Measurements from ENCODE around the gene HDAC5.
A peak's percentile ranks its signal among the peaks of the same experiment; 100 is the strongest.
"Not testable (repeated sequence)": the region's sequence is repeated elsewhere in the genome, so short reads cannot be mapped to it uniquely, and the experiment has no call there.

HDAC5 gene

GRCh38 chr17:44067545-44067940 is 55.9 kb downstream of the HDAC5 start:
- DNase-seq (ENCODE audit: low read depth) = no peak

DNA sequence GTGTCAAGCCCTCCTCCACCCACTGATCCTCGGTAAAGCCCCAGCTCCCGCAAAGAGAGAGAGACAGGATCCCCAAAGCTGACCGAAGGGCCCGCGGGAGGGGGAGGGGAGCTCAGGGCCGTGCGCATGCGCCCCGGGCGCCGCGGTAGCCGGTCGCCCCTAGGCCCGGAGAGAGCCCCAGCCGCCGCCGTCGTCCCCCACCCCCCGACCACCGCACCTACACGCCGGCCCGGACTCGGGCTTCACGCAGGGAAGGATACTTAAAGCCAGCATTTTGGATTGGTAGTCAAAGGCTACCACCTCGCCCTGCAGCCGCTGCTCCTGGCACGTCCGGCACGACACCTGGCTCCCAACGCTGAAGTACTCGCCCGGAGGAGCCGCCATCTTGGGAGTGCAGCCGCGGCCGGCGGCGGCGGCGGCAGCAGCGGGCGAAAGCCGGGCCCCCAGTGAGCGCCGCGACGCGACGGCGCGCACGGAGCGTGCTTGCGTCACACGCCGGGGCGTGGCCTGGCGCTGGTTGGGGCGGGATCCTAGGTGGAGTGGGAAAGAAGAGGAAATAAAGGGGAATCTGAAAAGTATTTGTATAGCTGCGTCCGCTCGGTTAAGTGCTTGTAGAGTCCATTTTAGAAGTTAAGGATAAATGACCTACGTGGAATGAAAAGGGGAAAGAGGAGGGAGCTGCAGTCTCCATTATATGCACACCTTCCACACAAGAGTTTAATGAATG is 57.1 kb downstream of the HDAC5 start, which contains the start of gene LSM12:
LSM12 (minus strand) TSS at position 468 of the 727 bp plus-strand sequence; CDS start at position 384, 84 bp downstream.
- DNase-seq (ENCODE audit: low read depth) = peak; percentile 75

DNA sequence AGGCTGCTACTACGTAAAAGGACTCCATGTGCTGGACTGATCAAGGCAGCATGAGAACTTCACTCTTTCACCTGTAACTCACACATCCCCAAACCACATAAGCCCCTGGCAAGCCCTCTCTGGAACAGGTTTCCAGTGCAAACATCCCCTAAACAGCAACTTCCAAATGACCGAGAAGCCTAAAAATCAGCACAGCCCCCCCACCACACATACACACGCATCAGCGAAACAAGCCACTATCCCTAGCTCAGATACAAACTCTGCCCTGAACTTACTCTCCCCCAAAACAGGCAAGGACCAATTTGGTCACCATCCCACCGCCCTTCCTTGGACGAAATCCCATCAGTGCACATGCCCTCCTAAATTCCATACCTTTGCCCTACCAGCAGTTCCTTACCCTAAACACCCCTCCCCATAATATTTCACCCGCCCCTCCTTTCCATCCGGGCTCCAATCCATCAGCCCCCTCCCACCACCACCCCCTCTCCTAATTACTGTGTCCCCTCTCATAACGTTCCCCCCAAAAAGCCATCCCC is 57.7 kb downstream of the HDAC5 start:
- DNase-seq (ENCODE audit: low read depth) = no peak

GRCh38 chr17:44063704-44064639 is 59.5 kb downstream of the HDAC5 start:
- no peak for DNase-seq (ENCODE audit: low read depth)

- DNase-seq (ENCODE audit: low read depth) = no peak
Observed at GRCh38 chr17:44062871-44063270, 60.6 kb downstream of the HDAC5 start.

GRCh38 chr17:44061446-44061845 is 62.0 kb downstream of the HDAC5 start:
- no peak for DNase-seq (ENCODE audit: low read depth)

DNA sequence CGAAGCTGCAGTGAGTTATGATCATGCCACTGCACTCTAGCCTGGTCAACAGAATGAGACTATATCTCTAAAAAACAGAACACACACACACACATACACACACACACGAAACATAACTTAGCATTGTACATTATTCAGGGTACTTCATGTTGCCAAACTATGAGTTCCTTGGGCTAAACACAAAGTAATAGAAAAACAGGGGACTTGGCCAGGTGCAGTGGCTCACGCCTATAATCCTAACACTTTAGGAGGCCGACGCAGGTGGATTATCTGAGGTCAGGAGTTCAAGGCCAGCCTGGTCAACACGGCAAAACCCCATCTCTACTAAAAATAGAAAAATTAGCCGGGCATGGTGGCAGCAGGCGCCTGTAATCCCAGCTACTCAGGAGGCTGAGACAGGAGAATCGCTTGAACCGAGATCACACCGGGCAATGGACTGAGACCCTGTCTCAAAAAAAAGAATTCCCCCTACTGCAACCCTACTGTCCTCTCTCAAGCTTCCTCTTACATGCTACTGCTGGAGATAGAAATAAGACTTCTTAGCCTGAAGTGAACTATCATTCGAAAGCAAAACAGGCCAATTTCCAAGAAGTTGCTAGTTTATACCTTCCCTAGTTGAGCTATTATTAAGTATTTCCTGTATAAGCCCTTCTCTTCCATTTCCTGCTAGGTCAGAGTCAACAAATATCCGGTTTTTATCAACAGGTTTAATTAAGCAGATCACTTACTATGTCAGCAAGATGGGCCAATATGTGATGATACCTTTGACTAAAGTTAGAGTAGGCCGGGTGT is 64.1 kb downstream of the HDAC5 start:
- DNase-seq (ENCODE audit: low read depth) = no peak

GRCh38 chr17:44053125-44053872 is 70.1 kb downstream of the HDAC5 start:
- DNase-seq (ENCODE audit: low read depth) = no peak

DNA sequence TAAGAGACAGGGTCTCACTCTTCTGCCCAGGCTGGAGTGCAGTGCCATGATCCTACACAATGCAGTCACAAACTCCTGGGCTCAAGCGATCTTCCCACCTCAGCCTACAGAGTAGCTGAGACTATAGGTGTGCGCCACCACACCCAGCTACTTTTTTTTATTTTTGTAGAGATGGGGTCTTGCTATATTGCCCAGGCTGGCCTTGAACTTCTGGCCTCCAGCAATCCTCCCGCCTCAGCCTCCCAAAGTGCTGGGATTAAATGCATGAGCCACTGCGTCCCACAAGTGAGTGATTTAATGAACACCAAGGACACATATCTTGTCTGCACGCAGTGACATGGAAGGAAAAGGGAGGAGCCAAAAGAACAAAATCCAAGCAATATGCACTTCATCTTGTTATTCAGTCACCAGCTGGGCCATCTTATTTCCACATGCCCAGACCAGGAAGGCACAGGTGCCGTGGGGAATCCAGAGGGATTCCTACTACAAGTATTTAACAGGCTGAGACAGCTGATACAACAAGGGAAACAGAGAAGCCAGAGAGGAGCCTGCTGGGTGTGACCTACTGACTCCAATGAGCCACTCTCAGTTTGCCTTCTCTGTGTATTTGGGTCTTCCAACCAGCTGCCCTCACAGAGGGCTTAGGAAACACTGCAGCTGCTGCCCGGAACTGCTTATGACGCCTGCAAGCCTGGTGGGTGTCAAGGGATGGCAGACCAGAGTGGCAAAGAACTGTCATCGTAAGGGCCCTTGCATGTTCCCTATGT is 74.0 kb downstream of the HDAC5 start:
- no peak for DNase-seq (ENCODE audit: low read depth)

DNA sequence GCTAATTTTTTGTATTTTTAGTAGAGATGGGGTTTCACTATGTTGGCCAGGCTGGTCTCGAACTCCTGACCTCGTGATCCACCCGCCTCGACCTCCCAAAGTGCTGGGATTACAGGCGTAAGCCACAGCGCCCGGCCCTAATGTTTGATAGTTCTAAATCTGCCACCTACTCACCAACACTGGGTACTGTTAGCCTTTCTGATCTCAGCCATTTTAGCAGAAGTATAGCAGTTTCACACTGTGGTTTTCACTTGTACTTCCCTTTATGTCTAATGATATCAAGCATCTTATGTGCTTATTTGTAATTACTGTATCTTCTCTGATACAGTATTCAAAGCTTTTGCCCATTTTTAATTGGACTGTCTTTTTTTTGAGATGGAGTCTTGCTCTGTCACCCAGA is 76.5 kb downstream of the HDAC5 start:
- not testable (repeated sequence) for DNase-seq (ENCODE audit: low read depth)

GRCh38 chr17:44045486-44045885 is 78.0 kb downstream of the HDAC5 start:
- DNase-seq (ENCODE audit: low read depth) = no peak

DNA sequence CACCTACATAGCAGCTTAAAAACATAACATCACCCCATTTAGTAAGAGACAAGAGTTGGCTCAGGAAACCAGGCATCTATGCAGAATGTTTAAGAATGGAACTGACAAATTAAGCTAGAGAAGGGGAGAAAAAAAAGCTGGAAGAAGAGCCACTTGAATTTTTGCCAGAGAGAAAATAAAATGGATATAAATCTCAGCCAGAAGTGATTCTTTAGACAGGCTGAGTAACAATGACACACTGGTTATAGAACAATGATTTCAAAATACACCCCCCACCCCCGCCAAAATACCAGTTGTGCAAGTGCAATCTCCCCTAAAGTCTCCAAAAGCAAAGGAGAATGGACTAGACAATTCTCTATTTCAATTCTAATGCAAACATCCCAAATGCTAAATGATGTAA is 79.4 kb downstream of the HDAC5 start:
- DNase-seq (ENCODE audit: low read depth) = peak; percentile 52

DNA sequence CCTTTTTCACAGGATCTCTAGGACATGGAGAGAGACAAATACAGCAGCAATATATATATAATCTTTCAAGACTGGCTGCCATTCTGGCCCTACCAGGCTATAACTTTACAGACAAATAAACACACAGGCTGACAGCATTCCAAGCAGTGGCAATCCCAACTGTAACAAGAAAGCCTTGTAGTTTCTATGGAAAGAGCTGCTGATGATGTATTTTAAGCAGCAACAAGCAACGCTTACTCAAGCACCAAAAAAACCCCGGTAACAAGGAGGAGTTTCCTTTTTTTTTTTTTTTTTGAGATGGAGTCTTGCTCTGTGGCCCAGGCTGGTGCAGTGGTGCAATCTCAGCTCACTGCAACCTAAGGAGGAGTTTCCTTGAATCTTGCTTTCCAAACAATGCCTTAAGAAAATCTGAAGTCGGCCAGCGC is 80.2 kb downstream of the HDAC5 start:
- peak; percentile 65 for DNase-seq (ENCODE audit: low read depth)

DNA sequence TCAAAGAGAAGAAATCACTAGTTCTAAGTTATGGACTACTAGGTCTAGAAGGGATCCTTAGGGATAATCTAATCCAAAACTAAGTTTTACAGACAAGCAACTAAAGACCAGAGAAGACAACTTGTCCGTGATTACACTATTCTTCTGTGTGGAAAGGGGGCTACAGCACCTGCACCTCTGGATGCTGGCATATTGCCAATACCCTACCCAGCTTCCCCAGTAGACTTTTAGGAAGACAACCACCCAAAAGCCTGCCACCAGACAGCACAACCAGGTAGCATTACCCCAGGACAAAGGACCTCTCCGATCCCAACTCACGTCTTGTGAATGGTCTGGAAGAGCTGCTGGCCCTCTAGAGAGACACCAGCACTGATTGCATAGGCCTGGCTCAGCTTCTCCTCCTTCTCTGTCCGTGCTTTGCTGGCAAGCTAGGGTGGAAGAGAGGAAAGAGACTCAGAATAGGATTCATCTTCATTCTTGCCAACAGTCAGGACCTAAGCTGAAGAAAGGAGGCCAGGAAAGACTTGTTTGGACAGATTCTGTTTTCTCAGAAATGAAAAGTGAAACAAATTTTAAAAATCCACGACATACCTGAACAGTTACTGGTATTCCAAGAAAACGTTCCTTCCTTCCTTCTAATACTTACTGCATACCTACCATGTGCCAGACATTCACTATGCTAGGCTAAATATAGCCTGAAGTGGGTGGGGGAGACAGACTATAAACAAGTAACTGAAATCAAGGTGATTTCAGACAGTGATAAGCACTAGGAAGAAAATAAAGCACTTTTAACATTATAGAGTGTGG is 83.4 kb downstream of the HDAC5 start:
- DNase-seq (ENCODE audit: low read depth) = no peak

DNA sequence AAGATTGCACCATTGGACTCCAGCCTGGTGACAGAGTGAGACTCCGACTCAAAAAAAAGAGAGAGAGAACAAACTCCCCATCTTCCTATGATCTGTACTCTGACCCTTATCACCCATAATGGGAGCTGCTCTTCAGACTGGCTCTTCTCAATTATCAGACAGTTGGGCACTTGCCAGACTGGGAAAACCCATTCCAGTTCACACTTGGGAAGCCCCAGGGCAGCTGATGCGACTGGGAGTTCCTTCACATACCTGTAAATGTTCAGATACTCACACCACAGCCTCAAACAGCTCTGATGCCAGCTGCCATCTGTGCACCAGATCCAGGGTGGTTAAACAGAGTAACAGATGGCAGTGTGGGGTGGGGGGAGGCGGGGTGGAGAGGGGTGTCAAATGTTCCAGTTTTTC is 84.8 kb downstream of the HDAC5 start:
- DNase-seq (ENCODE audit: low read depth) = no peak

DNA sequence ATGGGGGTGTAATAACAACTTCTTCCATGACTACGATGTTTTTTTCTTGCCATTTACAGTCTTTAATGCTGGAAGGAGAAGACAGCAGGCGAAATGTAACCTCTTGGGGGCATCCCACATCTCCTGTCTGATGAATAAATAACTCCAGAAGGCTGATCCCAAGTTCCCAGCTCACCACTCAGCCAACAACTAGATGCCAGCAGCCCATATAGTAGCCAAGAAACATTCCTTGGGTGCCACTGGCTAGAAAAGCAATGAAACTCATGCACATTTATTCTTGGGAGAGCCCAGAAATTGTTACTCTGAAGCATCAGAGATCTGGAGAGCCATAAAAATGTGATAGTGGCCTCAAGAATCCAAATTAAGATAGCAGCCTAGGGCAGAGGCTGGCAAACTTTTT is 86.0 kb downstream of the HDAC5 start:
- no peak for DNase-seq (ENCODE audit: low read depth)

- not testable (repeated sequence) for DNase-seq (ENCODE audit: low read depth)
Observed at GRCh38 chr17:44034688-44035087, 88.8 kb downstream of the HDAC5 start.

DNA sequence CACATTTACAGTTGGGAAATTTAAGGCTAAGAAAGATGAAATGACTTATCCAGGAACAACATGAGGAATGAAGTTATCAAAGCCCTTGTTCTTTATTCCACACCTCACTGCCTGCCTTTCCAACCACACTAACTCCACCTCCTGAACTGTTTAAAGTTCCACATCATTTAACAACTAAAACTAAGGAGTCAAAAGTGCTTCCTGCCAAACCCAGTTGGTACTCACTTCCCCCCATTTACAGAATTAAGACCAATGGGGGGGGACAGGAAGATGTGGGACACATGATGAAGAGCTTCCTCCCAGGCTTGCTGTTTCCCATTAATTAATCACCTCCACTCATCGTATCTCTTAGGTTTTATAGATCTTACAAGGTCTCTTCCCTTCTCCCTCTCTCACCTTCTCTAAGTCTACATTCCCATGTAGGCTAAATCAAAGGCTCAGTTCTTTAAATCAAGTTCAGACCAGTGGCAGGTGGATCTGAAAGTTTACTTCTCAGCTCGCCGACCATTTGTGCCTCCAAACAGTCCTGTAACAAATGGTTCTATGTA is 89.5 kb downstream of the HDAC5 start:
- DNase-seq (ENCODE audit: low read depth) = no peak

- DNase-seq (ENCODE audit: low read depth) = no peak
Observed at GRCh38 chr17:44030482-44030881, 93.0 kb downstream of the HDAC5 start.
